ENCODE data around the gene RAC2.

RAC2 gene

GRCh38 chr22:37244114-37244921, at the start of gene RAC2:
TSS of gene RAC2 (minus strand) at chr22:37244269. CDS start at chr22:37244148, 121 bp downstream.
- peak; percentile 91 to 94 for DNase-seq (ENCODE audit: low read depth in 2 of 2)

- DNase-seq (ENCODE audit: low read depth in 2 of 2): no peak
These were observed 49.1 kb upstream of the RAC2 start for GRCh38 chr22:37293172-37293571.

- DNase-seq (ENCODE audit: low read depth in 2 of 2): no peak
These were observed 48.6 kb upstream of the RAC2 start for GRCh38 chr22:37292641-37293040.

GRCh38 chr22:37291559-37292298, 47.7 kb upstream of the RAC2 start:
- DNase-seq (ENCODE audit: low read depth in 2 of 2): no peak

GRCh38 chr22:37290737-37291136, 46.7 kb upstream of the RAC2 start:
- no peak for DNase-seq (ENCODE audit: low read depth in 2 of 2)

- no peak for DNase-seq (ENCODE audit: low read depth in 2 of 2)
These were observed 45.2 kb upstream of the RAC2 start for GRCh38 chr22:37289156-37289735.

GRCh38 chr22:37288521-37288920, 44.5 kb upstream of the RAC2 start:
- no peak for DNase-seq (ENCODE audit: low read depth in 2 of 2)

GRCh38 chr22:37287550-37287951, 43.5 kb upstream of the RAC2 start:
- no peak for DNase-seq (ENCODE audit: low read depth in 2 of 2)

GRCh38 chr22:37285937-37286336, 41.9 kb upstream of the RAC2 start:
- no peak for DNase-seq (ENCODE audit: low read depth in 2 of 2)

- no peak for DNase-seq (ENCODE audit: low read depth in 2 of 2)
These were observed 40.8 kb upstream of the RAC2 start for GRCh38 chr22:37284805-37285355.

- DNase-seq (ENCODE audit: low read depth in 2 of 2): no peak
These were observed 40.2 kb upstream of the RAC2 start for GRCh38 chr22:37284126-37284804.

GRCh38 chr22:37283393-37283937, 39.4 kb upstream of the RAC2 start:
- DNase-seq (ENCODE audit: low read depth in 2 of 2): peak in 1 of 2 donors; percentile 57

GRCh38 chr22:37282385-37282677, 38.3 kb upstream of the RAC2 start, which contains the start of gene CYTH4:
TSS of gene CYTH4 (plus strand) at chr22:37282508. CDS start at chr22:37282570, 62 bp downstream.
- peak; percentile 75 to 76 for DNase-seq (ENCODE audit: low read depth in 2 of 2)

GRCh38 chr22:37281646-37282384, 37.7 kb upstream of the RAC2 start:
- no peak for DNase-seq (ENCODE audit: low read depth in 2 of 2)

GRCh38 chr22:37281195-37281594, 37.1 kb upstream of the RAC2 start:
- no peak for DNase-seq (ENCODE audit: low read depth in 2 of 2)

- no peak for DNase-seq (ENCODE audit: low read depth in 2 of 2)
These were observed 36.6 kb upstream of the RAC2 start for GRCh38 chr22:37280718-37281117.

GRCh38 chr22:37279331-37280181, 35.5 kb upstream of the RAC2 start:
- no peak for DNase-seq (ENCODE audit: low read depth in 2 of 2)

- DNase-seq (ENCODE audit: low read depth in 2 of 2): no peak
These were observed 34.2 kb upstream of the RAC2 start for GRCh38 chr22:37278261-37278660.

- DNase-seq (ENCODE audit: low read depth in 2 of 2): no peak
These were observed 33.3 kb upstream of the RAC2 start for GRCh38 chr22:37277384-37277783.

GRCh38 chr22:37276776-37277175, 32.7 kb upstream of the RAC2 start:
- DNase-seq (ENCODE audit: low read depth in 2 of 2): no peak
